Measurements from ENCODE around the gene CALCOCO2.

GRCh38 chr17:48835971-48836370, 5.1 kb downstream of the CALCOCO2 start:
- TF ChIP-seq CTCF (IDR thresholded peaks at IDR 0.05; ENCODE audit: low read depth, low read length, missing input control) (no peak), EGR1 (IDR thresholded peaks at IDR 0.05; ENCODE audit: low read depth in 2 of 2) (no peak), YY1 (IDR thresholded peaks at IDR 0.05) (no peak), ZBTB33 (IDR thresholded peaks at IDR 0.05) (no peak), HNF4G (IDR thresholded peaks at IDR 0.05) (no peak), RAD21 (IDR thresholded peaks at IDR 0.05) (no peak), RXRA (IDR thresholded peaks at IDR 0.05) (no peak), MAX (IDR thresholded peaks at IDR 0.05) (no peak), TAF1 (conservative IDR thresholded peaks at IDR 0.05) (no peak), HNF4A (conservative IDR thresholded peaks at IDR 0.05) (no peak), JUND (IDR thresholded peaks at IDR 0.05) (no peak)

Data from liver (tissue), 3 donors.